PC-9 (cell line): Measurements from ENCODE around the gene NFX1. TPM values are rescaled to one million over a fixed set of nuclear protein-coding genes. Genes with fewer than 3 reads are reported as not detected.
A peak's percentile ranks its signal among the peaks of the same experiment; 100 is the strongest.

Source experiments
- BruUV-seq: library from RNA; stranded (reverse); fragments of 400-500 nt; replicated peaks from 2 replicates; lab custom pipeline; 2021; lab: Mats Ljungman, UMichigan
- CTCF ChIA-PET: fragments of 300-600 bp; sonication (Branson Sonifier 250); formaldehyde crosslinking; loops from one replicate; lab custom pipeline; 2022; ENCODE audit warnings: antibody characterized with exemption; lab: Charles Lee
- POLR2A ChIA-PET: fragments of 300-600 bp; sonication (Branson Sonifier 250); formaldehyde crosslinking; loops from one replicate; lab custom pipeline; 2022; ENCODE audit warnings: antibody characterized with exemption; ENCODE audit not compliant: unreplicated experiment; lab: Charles Lee
- DNase-seq, 2 experiments: peaks; one replicate each; pipeline versions ENCODE4 v3.0.0 to v3.0.0-alpha.2; 2015 to 2022; ENCODE audit warnings: mixed read lengths in 1 of 2
- H2AFZ ChIP-seq: fragments of 200-600 bp; sonication (generic); 2 replicates; pipeline ENCODE4 v1.8.1; 2017; ENCODE audit warnings: antibody characterized with exemption
- H3F3A ChIP-seq: fragments of 200-600 bp; sonication (generic); 2 replicates; pipeline ENCODE4 v1.8.1; 2017; ENCODE audit warnings: antibody characterized with exemption, mild to moderate bottlenecking, low read depth; ENCODE audit not compliant: insufficient read depth
- H3K27ac ChIP-seq: fragments of 200-600 bp; sonication (generic); 2 replicates; pipeline ENCODE4 v1.6.1; 2016; ENCODE audit warnings: mixed run types
- H3K27me3 ChIP-seq: fragments of 200-600 bp; sonication (generic); 2 replicates; pipeline ENCODE4 v1.6.1; 2016; ENCODE audit warnings: low read depth, mixed run types; ENCODE audit not compliant: insufficient read depth
- H3K36me3 ChIP-seq: fragments of 200-600 bp; sonication (generic); 2 replicates; pipeline ENCODE4 v1.6.1; 2016; ENCODE audit warnings: low read depth, mixed run types
- H3K4me1 ChIP-seq: fragments of 200-600 bp; sonication (generic); replicated peaks from 2 replicates; pipeline ENCODE4 v1.6.1; 2016; ENCODE audit warnings: mixed run types; ENCODE audit not compliant: insufficient read depth
- H3K4me2 ChIP-seq: fragments of 200-600 bp; sonication (generic); 2 replicates; pipeline ENCODE4 v1.6.1; 2017; ENCODE audit warnings: mixed run types
- H3K4me3 ChIP-seq: fragments of 200-600 bp; sonication (generic); 2 replicates; pipeline ENCODE4 v1.6.1; 2016; ENCODE audit warnings: mixed run types
- H3K79me2 ChIP-seq: fragments of 200-600 bp; sonication (generic); 2 replicates; pipeline ENCODE4 v1.6.1; 2017; ENCODE audit warnings: low read depth, mixed run types
- H3K9me2 ChIP-seq: fragments of 200-600 bp; sonication (generic); 2 replicates; pipeline ENCODE4 v1.8.1; 2017; ENCODE audit warnings: mild to moderate bottlenecking; ENCODE audit not compliant: insufficient read depth
- H3K9me3 ChIP-seq: fragments of 200-600 bp; sonication (generic); 2 replicates; pipeline ENCODE4 v1.8.1; 2016; ENCODE audit warnings: low read depth; ENCODE audit not compliant: insufficient read depth
- H4K20me1 ChIP-seq: fragments of 200-600 bp; sonication (generic); 2 replicates; pipeline ENCODE4 v1.8.1; 2017; ENCODE audit not compliant: insufficient read depth
- CTCF ChIP-seq: fragments of 200-600 bp; sonication (generic); conservative IDR thresholded peaks from 2 replicates; pipeline ENCODE4 v1.6.1; 2017; ENCODE audit warnings: mixed run types, antibody characterized with exemption, mild to moderate bottlenecking, moderate library complexity
- EZH2 ChIP-seq: fragments of 200-600 bp; sonication (generic); IDR thresholded peaks from 2 replicates; pipeline ENCODE4 v1.8.0; 2017; ENCODE audit warnings: antibody characterized with exemption, low read depth
- intact Hi-C: fragments of 100-400 bp; cut with micrococcal nuclease; formaldehyde crosslinking; loops from one replicate; pipeline ENCODE4 v1.10.0; 2022; ENCODE audit not compliant: unreplicated experiment
- total RNA-seq: library from RNA; stranded (reverse); gene quantifications from 2 replicates; pipeline ENCODE4 v1.2.3, GENCODE V29; 2021

NFX1 gene
- total RNA-seq, 1 experiment from 2014 or later: 14.9 TPM

- Histone ChIP-seq H3K4me1 (no peaks in the 10 kb centered on the region), H3K9me3 (no peaks in the 10 kb centered on the region), H4K20me1 (no peaks in the 10 kb centered on the region), H3F3A (no peaks in the 10 kb centered on the region; the same call in 1 of the 2 replicates), H3K4me3 (no peak overlapping the region), H2AFZ (no peak overlapping the region), H3K4me2 (no peak overlapping the region), H3K9me2 (no peaks in the 10 kb centered on the region), H3K36me3 (no peaks in the 10 kb centered on the region), H3K79me2 (no peaks in the 10 kb centered on the region), H3K27me3 (no peaks in the 10 kb centered on the region), H3K27ac (no peak overlapping the region)
- ChIA-PET POLR2A (no interaction called here), CTCF (interaction anchor here (0.7 kb wide), 1 partner anchor 45 kb away, joined by 6 read pairs; no protein-coding TSS in a partner anchor)
- TF ChIP-seq CTCF (no peak), EZH2 (no peak)
- BruUV-seq: no TSS peak
- no peak for DNase-seq
- intact Hi-C loops: no loop called here
Measured at GRCh38 chr9:33408087-33408486, 117.8 kb downstream of the NFX1 start.

- no peak for DNase-seq
- ChIA-PET POLR2A (no interaction called here), CTCF (interaction anchor here (2.0 kb wide), 1 partner anchor 53 kb away, joined by 5 read pairs; no protein-coding TSS in a partner anchor)
- H3K4me3 ChIP-seq: no peak overlapping the region
- H3K9me2 ChIP-seq: no peaks in the 10 kb centered on the region
- H3F3A ChIP-seq: no peaks in the 10 kb centered on the region; the same call in 1 of the 2 replicates
- H3K79me2 ChIP-seq: no peaks in the 10 kb centered on the region
- H3K36me3 ChIP-seq: no peaks in the 10 kb centered on the region
- no peaks in the 10 kb centered on the region for H3K9me3 ChIP-seq
- H2AFZ ChIP-seq: no peak overlapping the region
- BruUV-seq: no TSS peak
- TF ChIP-seq CTCF (no peak), EZH2 (no peak)
- intact Hi-C loops: no loop called here
- no peak overlapping the region for H3K4me2 ChIP-seq
- peaks cover 27% of the 10 kb centered on the region for H3K4me1 ChIP-seq
- no peaks in the 10 kb centered on the region for H3K27me3 ChIP-seq
- H4K20me1 ChIP-seq: no peaks in the 10 kb centered on the region
- H3K27ac ChIP-seq: no peak overlapping the region
Measured at GRCh38 chr9:33414268-33414667, 124.0 kb downstream of the NFX1 start.

DNA sequence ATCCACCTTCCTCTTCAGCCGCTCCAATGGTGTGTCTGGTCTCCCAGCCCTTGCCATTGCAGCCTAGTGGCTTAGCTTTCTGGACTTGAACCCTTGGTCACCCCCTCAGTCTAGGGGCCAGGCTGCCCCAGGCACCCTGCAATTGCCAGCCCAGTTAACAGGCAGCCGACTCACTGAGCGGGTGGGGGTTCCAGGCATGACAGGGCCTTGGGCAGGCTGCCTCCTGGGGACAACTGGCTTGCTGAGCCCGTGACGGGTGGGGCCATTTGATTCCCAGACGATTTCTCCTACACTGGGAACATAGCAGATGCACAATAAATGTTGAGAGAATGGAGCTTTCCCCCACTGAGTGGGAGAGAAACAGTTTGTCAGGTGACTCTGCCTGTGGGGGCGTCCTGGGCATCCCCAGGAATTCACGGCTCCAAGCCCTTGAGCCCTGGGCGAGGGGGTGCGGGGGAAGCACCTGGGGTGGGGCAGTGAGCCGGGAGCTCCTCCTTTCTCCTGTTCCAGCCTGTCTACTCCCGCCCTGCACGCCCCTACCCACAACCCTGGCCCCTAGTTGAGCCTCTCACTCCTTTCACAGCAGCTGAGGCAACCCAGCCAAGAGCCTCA lies 124.7 kb downstream of the NFX1 start:
- Histone ChIP-seq H3K4me1 (peaks cover 27% of the 10 kb centered on the region), H3K27ac (no peak overlapping the region), H3F3A (no peaks in the 10 kb centered on the region), H2AFZ (no peak overlapping the region), H3K27me3 (no peaks in the 10 kb centered on the region), H4K20me1 (no peaks in the 10 kb centered on the region), H3K9me3 (no peaks in the 10 kb centered on the region), H3K9me2 (no peaks in the 10 kb centered on the region), H3K36me3 (no peaks in the 10 kb centered on the region), H3K4me2 (0 out of 2 replicates have a peak overlapping the region, but pooled peaks have one; percentile 13), H3K4me3 (no peak overlapping the region), H3K79me2 (no peaks in the 10 kb centered on the region)
- BruUV-seq: no TSS peak
- TF ChIP-seq EZH2 (no peak), CTCF (no peak)
- POLR2A ChIA-PET: interaction anchor here (0.7 kb wide), 1 partner anchor 22 kb away, joined by 9 read pairs; no protein-coding TSS in a partner anchor
- no peak for DNase-seq
- CTCF ChIA-PET: interaction anchor here (1.4 to 2.0 kb wide), 3 partner anchors 11 to 52 kb away, joined by 5 to 11 read pairs (median 9); no protein-coding TSS in a partner anchor
- intact Hi-C loops: loop anchor here (5.0 kb wide), 1 partner anchor 37 kb away; no protein-coding TSS in a partner anchor
